A549 (cell line): ENCODE results near the gene USF1. TPM values are rescaled to one million over a fixed set of nuclear protein-coding genes. Genes with fewer than 3 reads are reported as not detected.

Source experiments
- ATAC-seq, 2 experiments: fragments of 200-7000 bp in 1 of 2; fragments of >200 bp in 1 of 2; cut with Nextera tagmentation in 1 of 2; cut with Tn5 transposase in 1 of 2; 3 replicates each; pipeline versions ENCODE4 v1.8.0 to v1.9.1; 2018 to 2020; ENCODE audit warnings: mild to moderate bottlenecking in 1 of 2, moderate library complexity in 1 of 2
- CTCF ChIA-PET: fragments of 300-600 bp; sonication (Branson Sonifier 250); formaldehyde crosslinking; extraction: SDS; loops from one replicate; lab custom pipeline; 2021; ENCODE audit warnings: antibody characterized with exemption, inconsistent platforms; lab: Yijun Ruan, JAX
- POLR2A ChIA-PET: fragments of 350-600 bp; formaldehyde crosslinking; extraction: SDS; loops from one replicate; lab custom pipeline; 2021; ENCODE audit warnings: antibody characterized with exemption, inconsistent platforms; lab: Yijun Ruan, JAX
- DNase-seq, 2 experiments: peaks; one replicate each; pipeline versions ENCODE4 v3.0.0 to v3.0.0-alpha.2; 2011 to 2016; ENCODE audit warnings: low read depth in 1 of 2, low spot score in 1 of 2
- FAIRE-seq: peaks from 2 replicates; lab custom pipeline; 2011; peaks lifted over from hg19 to GRCh38; lab: Jason Lieb, UNC
- H3K27ac ChIP-seq, 2 experiments: fragments of >200 bp; sonication (Bioruptor Twin); formaldehyde crosslinking; 3 replicates each; pipeline ENCODE4 v1.5.1; 2016 to 2017
- H3K4me1 ChIP-seq: fragments of >200 bp; sonication (Bioruptor Twin); formaldehyde crosslinking; 3 replicates; pipeline ENCODE4 v1.6.1; 2016
- H3K4me2 ChIP-seq: fragments of >200 bp; sonication (Bioruptor Twin); formaldehyde crosslinking; 3 replicates; pipeline ENCODE4 v1.6.1; 2016
- H3K4me3 ChIP-seq: fragments of >200 bp; sonication (Bioruptor Twin); formaldehyde crosslinking; 3 replicates; pipeline ENCODE4 v1.5.1; 2016
- H3K9me3 ChIP-seq: fragments of >200 bp; sonication (Bioruptor Twin); formaldehyde crosslinking; 3 replicates; pipeline ENCODE4 v1.6.1; 2016
- CBX8 ChIP-seq: fragments of 200-600 bp; sonication (generic); IDR thresholded peaks from 2 replicates; pipeline ENCODE4 v1.6.1; 2016
- CEBPB ChIP-seq, 2 experiments: fragments of >200 bp in 1 of 2; sonication (Bioruptor Twin) in 1 of 2; formaldehyde crosslinking in 1 of 2; IDR thresholded peaks; 2 replicates each; pipeline ENCODE4 v1.6.1; 2012 to 2016
- CHD4 ChIP-seq: fragments of 200-600 bp; sonication (generic); IDR thresholded peaks from 2 replicates; pipeline ENCODE4 v1.6.1; 2016; ENCODE audit warnings: antibody characterized with exemption, mild to moderate bottlenecking, borderline replicate concordance
- E2F6 ChIP-seq: IDR thresholded peaks from 2 replicates; pipeline ENCODE4 v1.6.1; 2012; ENCODE audit warnings: low read depth, borderline replicate concordance
- EHF ChIP-seq: fragments of 250-450 bp; sonication (Bioruptor Pico); IDR thresholded peaks from 2 replicates; pipeline ENCODE4 v1.5.0; 2020; ENCODE audit warnings: mild to moderate bottlenecking
- EP300 ChIP-seq, 2 experiments: fragments of >200 bp; sonication (Bioruptor Twin); formaldehyde crosslinking; IDR thresholded peaks; 2 replicates in 1 of 2; 3 replicates in 1 of 2; pipeline ENCODE4 v1.6.1; 2016 to 2017
- ESRRA ChIP-seq: fragments of 150-350 bp; IDR thresholded peaks from 2 replicates; pipeline ENCODE4 v1.6.1; 2014; ENCODE audit warnings: mild to moderate bottlenecking, low read length, borderline replicate concordance
- FOSB ChIP-seq: fragments of 250-450 bp; sonication (Bioruptor Pico); IDR thresholded peaks from 2 replicates; pipeline ENCODE4 v1.5.0; 2020; ENCODE audit warnings: mild to moderate bottlenecking, moderate library complexity
- FOXS1 ChIP-seq: fragments of 250-450 bp; sonication (Bioruptor Pico); IDR thresholded peaks from 2 replicates; pipeline ENCODE4 v1.5.0; 2020; ENCODE audit warnings: mild to moderate bottlenecking, moderate library complexity
- GATA3 ChIP-seq: IDR thresholded peaks from 2 replicates; pipeline ENCODE4 v1.6.1; 2012; ENCODE audit warnings: borderline replicate concordance
- HDAC2 ChIP-seq: fragments of 200-600 bp; sonication (generic); IDR thresholded peaks from 2 replicates; pipeline ENCODE4 v1.6.1; 2016
- HES2 ChIP-seq: fragments of >200 bp; sonication (Bioruptor Twin); formaldehyde crosslinking; IDR thresholded peaks from 2 replicates; pipeline ENCODE4 v1.6.1; 2016
- JUNB ChIP-seq: fragments of >200 bp; sonication (Bioruptor Twin); formaldehyde crosslinking; IDR thresholded peaks from 2 replicates; pipeline ENCODE4 v1.6.1; 2016
- MAZ ChIP-seq: fragments of 150-350 bp; IDR thresholded peaks from 2 replicates; pipeline ENCODE4 v1.6.1; 2014; ENCODE audit warnings: antibody characterized with exemption, low read depth, low read length, borderline replicate concordance
- MYC ChIP-seq: IDR thresholded peaks from 2 replicates; pipeline ENCODE4 v1.6.1; 2012; ENCODE audit warnings: mild to moderate bottlenecking, inconsistent platforms, low read length, improper control_type of control experiment, borderline replicate concordance
- PBX3 ChIP-seq: IDR thresholded peaks from 2 replicates; pipeline ENCODE4 v1.6.1; 2012
- RAD21 ChIP-seq, 2 experiments: fragments of >200 bp in 1 of 2; sonication (Bioruptor Twin) in 1 of 2; formaldehyde crosslinking in 1 of 2; IDR thresholded peaks in 1 of 2; conservative IDR thresholded peaks in 1 of 2; 2 replicates in 1 of 2; 3 replicates in 1 of 2; pipeline ENCODE4 v1.6.1; 2012 to 2018; ENCODE audit warnings: inconsistent platforms in 1 of 2
- RARB ChIP-seq: fragments of 250-450 bp; sonication (Bioruptor Pico); IDR thresholded peaks from 2 replicates; pipeline ENCODE4 v1.8.0; 2021; ENCODE audit warnings: mild to moderate bottlenecking, moderate library complexity
- RCOR1 ChIP-seq: fragments of 150-350 bp; IDR thresholded peaks from 2 replicates; pipeline ENCODE4 v1.6.1; 2014; ENCODE audit warnings: antibody characterized with exemption, low read length, low read depth
- REST ChIP-seq: fragments of 200-600 bp; sonication (generic); IDR thresholded peaks from 2 replicates; pipeline ENCODE4 v1.6.1; 2016; ENCODE audit warnings: antibody characterized with exemption, mild to moderate bottlenecking, moderate library complexity
- ZNF302 ChIP-seq: fragments of 250-450 bp; sonication (Bioruptor Pico); IDR thresholded peaks from 2 replicates; pipeline ENCODE4 v1.9.0; 2021; ENCODE audit warnings: inconsistent platforms, mild to moderate bottlenecking, moderate library complexity
- WGBS: methylation state at CpG from one replicate; pipeline ENCODE4 v1.1.6; 2017; ENCODE audit errors: missing lambda C conversion rate; 5-methylcytosine and 5-hydroxymethylcytosine counted together
- polyA plus RNA-seq, 4 experiments: library from polyadenylated mRNA; depleted of rRNA in 3 of 4; stranded (reverse); fragments of >200 nt; fragmentation: RNase III in 1 of 4; extraction: RNeasy Plus Mini Kit Qiagen cat#74134 plus additional on column Dnase treatment in 1 of 4; gene quantifications; 2 replicates in 3 of 4; 3 replicates in 1 of 4; pipeline ENCODE4 v1.2.3, GENCODE V29; 2011 to 2017
- TF ChIP-seq, protein P1 (sequence below): fragments of >200 bp; sonication (Bioruptor Twin); formaldehyde crosslinking; IDR thresholded peaks from 3 replicates; pipeline ENCODE4 v1.6.1; 2016
- TF ChIP-seq, protein P2 (sequence below): fragments of 250-450 bp; sonication (Bioruptor Pico); IDR thresholded peaks from 2 replicates; pipeline ENCODE4 v1.5.0; 2021; ENCODE audit warnings: mild to moderate bottlenecking, moderate library complexity, borderline replicate concordance
- TF ChIP-seq, protein P3 (sequence below): IDR thresholded peaks from 2 replicates; pipeline ENCODE4 v1.6.1; 2012

USF1 gene
- polyA plus RNA-seq, 2 of the 4 experiments (the other 2 are of a cell fraction): 35.5 to 60.5 TPM

- WGBS: 84% methylated on average over 7 of the region's 10 CpGs
- Histone ChIP-seq H3K27ac (peak overlapping the region; percentile 88), H3K4me3 (no peak overlapping the region), H3K4me1 (peaks cover 64% of the 10 kb centered on the region), H3K9me3 (no peaks in the 10 kb centered on the region), H3K4me2 (peak overlapping the region; percentile 69)
- ATAC-seq (peak; percentile 3 to 7; a peak in 2 of 6 replicates), DNase-seq (no peak), FAIRE-seq (no peak)
- TF ChIP-seq, protein P1, sequence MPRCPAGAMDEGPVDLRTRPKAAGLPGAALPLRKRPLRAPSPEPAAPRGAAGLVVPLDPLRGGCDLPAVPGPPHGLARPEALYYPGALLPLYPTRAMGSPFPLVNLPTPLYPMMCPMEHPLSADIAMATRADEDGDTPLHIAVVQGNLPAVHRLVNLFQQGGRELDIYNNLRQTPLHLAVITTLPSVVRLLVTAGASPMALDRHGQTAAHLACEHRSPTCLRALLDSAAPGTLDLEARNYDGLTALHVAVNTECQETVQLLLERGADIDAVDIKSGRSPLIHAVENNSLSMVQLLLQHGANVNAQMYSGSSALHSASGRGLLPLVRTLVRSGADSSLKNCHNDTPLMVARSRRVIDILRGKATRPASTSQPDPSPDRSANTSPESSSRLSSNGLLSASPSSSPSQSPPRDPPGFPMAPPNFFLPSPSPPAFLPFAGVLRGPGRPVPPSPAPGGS: no peak
- TF ChIP-seq RAD21 (conservative IDR thresholded peaks at IDR 0.05 in 1 of 2, IDR thresholded peaks at IDR 0.05 in 1 of 2): 0 out of 5 replicates have a peak, but pooled peaks of 1 of the 2 experiments have one; percentile 3
- TF ChIP-seq EP300 (IDR thresholded peaks at IDR 0.05): 0 out of 5 replicates have a peak, but pooled peaks of 1 of the 2 experiments have one; percentile 0
- ChIA-PET POLR2A (interaction anchor here (0.9 kb wide), 1 partner anchor 39 kb away, joined by 4 read pairs; the partner anchor contains the start of gene USF1), CTCF (interaction anchor here (0.8 to 12.7 kb wide), 9 partner anchors 10 to 90 kb away, joined by 4 to 167 read pairs (median 6); partner anchors contain the start of genes ARHGAP30 and KLHDC9)
Measured at GRCh38 chr1:161083748-161084596, 38.2 kb upstream of the USF1 start.

GRCh38 chr1:161082996-161083747, 37.4 kb upstream of the USF1 start:
- CTCF ChIA-PET: interaction anchor here (1.2 to 12.7 kb wide), 5 partner anchors 9 to 24 kb away, joined by 4 to 167 read pairs (median 6); partner anchors contain the start of gene KLHDC9
- FAIRE-seq: peak; percentile 23
- ATAC-seq: peak; percentile 90 to 91
- H3K4me1 ChIP-seq: peaks cover 56% of the 10 kb centered on the region
- POLR2A ChIA-PET: interaction anchor here (1.6 kb wide), 1 partner anchor 38 kb away, joined by 3 read pairs; no protein-coding TSS in a partner anchor
- peak; percentile 69 to 91 for DNase-seq
- H3K4me2 ChIP-seq: peak overlapping the region; percentile 69
- WGBS: 31% methylated on average over 6 of the region's 8 CpGs
- H3K9me3 ChIP-seq: no peaks in the 10 kb centered on the region
- no peak overlapping the region for H3K4me3 ChIP-seq
- H3K27ac ChIP-seq: peak overlapping the region; percentile 88
- TF ChIP-seq RARB (0 out of 2 replicates have a peak, but pooled peaks have one; percentile 35), PBX3 (no peak), MAZ (no peak), E2F6 (no peak), JUNB (peak; percentile 60), CBX8 (no peak), REST (no peak), FOXS1 (CRISPR knock-in tag) (no peak), FOSB (CRISPR knock-in tag) (no peak), EHF (CRISPR knock-in tag) (no peak), CHD4 (no peak), HES2 (no peak), GATA3 (no peak; the same call in 1 of the 2 replicates), HDAC2 (no peak), CEBPB (IDR thresholded peaks at IDR 0.05) (peak; percentile 80 to 94), ESRRA (peak; percentile 6; the same call in 1 of the 2 replicates), MYC (peak; percentile 58), RCOR1 (no peak), ZNF302 (CRISPR knock-in tag) (no peak)
- TF ChIP-seq, protein P2, sequence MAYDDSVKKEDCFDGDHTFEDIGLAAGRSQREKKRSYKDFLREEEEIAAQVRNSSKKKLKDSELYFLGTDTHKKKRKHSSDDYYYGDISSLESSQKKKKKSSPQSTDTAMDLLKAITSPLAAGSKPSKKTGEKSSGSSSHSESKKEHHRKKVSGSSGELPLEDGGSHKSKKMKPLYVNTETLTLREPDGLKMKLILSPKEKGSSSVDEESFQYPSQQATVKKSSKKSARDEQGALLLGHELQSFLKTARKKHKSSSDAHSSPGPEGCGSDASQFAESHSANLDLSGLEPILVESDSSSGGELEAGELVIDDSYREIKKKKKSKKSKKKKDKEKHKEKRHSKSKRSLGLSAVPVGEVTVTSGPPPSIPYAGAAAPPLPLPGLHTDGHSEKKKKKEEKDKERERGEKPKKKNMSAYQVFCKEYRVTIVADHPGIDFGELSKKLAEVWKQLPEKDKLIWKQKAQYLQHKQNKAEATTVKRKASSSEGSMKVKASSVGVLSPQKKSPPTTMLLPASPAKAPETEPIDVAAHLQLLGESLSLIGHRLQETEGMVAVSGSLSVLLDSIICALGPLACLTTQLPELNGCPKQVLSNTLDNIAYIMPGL (CRISPR knock-in tag): no peak
- TF ChIP-seq, protein P3, sequence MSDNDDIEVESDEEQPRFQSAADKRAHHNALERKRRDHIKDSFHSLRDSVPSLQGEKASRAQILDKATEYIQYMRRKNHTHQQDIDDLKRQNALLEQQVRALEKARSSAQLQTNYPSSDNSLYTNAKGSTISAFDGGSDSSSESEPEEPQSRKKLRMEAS: peak; percentile 66; the same call in 1 of the 2 replicates
